Transverse colon (tissue), 4 donors: Measurements from ENCODE around the gene PCCA. TPM values are rescaled to one million over a fixed set of nuclear protein-coding genes. Genes with fewer than 3 reads are reported as not detected.

Experiments used
- DNase-seq: peaks from one replicate; pipeline ENCODE4 v3.0.0-alpha.2; 2019
- H3K27ac ChIP-seq, 4 donors: fragments of 200-600 bp; sonication (generic); 2 replicates each; pipeline ENCODE4 v1.5.1; 2016 to 2018; ENCODE audit warnings: inconsistent platforms in 4 of 4
- H3K27me3 ChIP-seq: fragments of 200-600 bp; sonication (generic); 2 replicates; pipeline ENCODE4 v1.5.1; 2017; ENCODE audit warnings: inconsistent platforms
- H3K36me3 ChIP-seq, 4 donors: fragments of 200-600 bp; sonication (generic); 2 replicates each; pipeline ENCODE4 v1.5.1; 2017 to 2019; ENCODE audit warnings: inconsistent platforms in 4 of 4
- H3K4me1 ChIP-seq, 4 donors: fragments of 200-600 bp; sonication (generic); 2 replicates each; pipeline ENCODE4 v1.5.1; 2017 to 2020; ENCODE audit warnings: inconsistent platforms in 4 of 4
- H3K4me3 ChIP-seq, 4 donors: fragments of 200-600 bp; sonication (generic); 1 replicate in 1 of 4; 2 replicates in 3 of 4; pipeline versions ENCODE4 v1.5.1 to v1.6.1; 2017 to 2019; ENCODE audit warnings: inconsistent platforms in 4 of 4
- H3K9me3 ChIP-seq, 2 donors: fragments of 200-600 bp; sonication (generic); 2 replicates each; pipeline ENCODE4 v1.5.1; 2017 to 2019; ENCODE audit warnings: inconsistent platforms in 2 of 2
- CTCF ChIP-seq, 5 experiments: fragments of 200-600 bp in 3 of 5; fragments of 450-650 bp in 2 of 5; sonication (generic) in 3 of 5; IDR thresholded peaks; 1 replicate in 2 of 5; 2 replicates in 3 of 5; pipeline ENCODE4 v1.5.1; 2016 to 2017; ENCODE audit warnings: antibody characterized with exemption in 5 of 5, inconsistent platforms in 3 of 5, mild to moderate bottlenecking in 2 of 5, moderate library complexity in 1 of 5
- EP300 ChIP-seq: sonication (generic); formaldehyde crosslinking; IDR thresholded peaks from one replicate; pipeline ENCODE4 v1.6.1; 2017; ENCODE audit warnings: antibody characterized with exemption, low read depth
- POLR2A ChIP-seq: fragments of 450-650 bp; IDR thresholded peaks from one replicate; pipeline ENCODE4 v1.6.1; 2016; ENCODE audit warnings: antibody characterized with exemption, mild to moderate bottlenecking, moderate library complexity
- POLR2AphosphoS5 ChIP-seq, 3 donors: sonication (generic); formaldehyde crosslinking; IDR thresholded peaks; one replicate each; pipeline ENCODE4 v1.6.1; 2016; ENCODE audit warnings: antibody characterized with exemption in 3 of 3
- WGBS, 2 donors: methylation state at CpG; one replicate each; pipeline ENCODE4 v1.1.5; 2018; ENCODE audit warnings: low coverage in 1 of 2; 5-methylcytosine and 5-hydroxymethylcytosine counted together
- in situ Hi-C, 4 donors: fragments of 200-750 bp; cut with MboI; loops; one replicate each; pipeline versions ENCODE4 v1.15.0 to v1.15.1; 2017; ENCODE audit warnings: low sequenced_read_pairs in 3 of 4, low pct_ligation_motif_present in 1 of 4, low pct_unique_long_range_greater_than_20kb in 1 of 4
- intact Hi-C: fragments of 100-400 bp; cut with DNase I; formaldehyde crosslinking; loops from one replicate; pipeline ENCODE4 v1.15.1; 2023; ENCODE audit warnings: low total_unique reads
- total RNA-seq, 4 donors: library from RNA; depleted of rRNA; stranded (reverse); fragments of >200 nt; gene quantifications; one replicate each; pipeline ENCODE4 v1.1.0, GENCODE V29; 2016

PCCA gene
- total RNA-seq, 4 donors from 2014 or later: 13.1 to 87.8 (median 74.6) TPM

- WGBS, 2 donors: 88 to 100% methylated on average over 1 to 11 of the region's 11 CpGs
- intact Hi-C loops (no loop called here), in situ Hi-C loops (loop anchor here in 1 of 4 donors (25.0 kb wide), 1 partner anchor 560 kb away; no protein-coding TSS in a partner anchor)
- Histone ChIP-seq H3K27me3 (no peaks in the 10 kb centered on the region), H3K27ac (no peak overlapping the region), H3K4me1 (peaks cover 0 to 8% (median 1%) of the 10 kb centered on the region in 4 donors), H3K9me3 (no peaks in the 10 kb centered on the region), H3K4me3 (no peak overlapping the region), H3K36me3 (no peaks in the 10 kb centered on the region)
- DNase-seq: no peak
- TF ChIP-seq POLR2A: no peak
- no peak for TF ChIP-seq POLR2AphosphoS5 (IDR thresholded peaks at IDR 0.05)
- TF ChIP-seq CTCF (IDR thresholded peaks at IDR 0.05): no peak
- no peak for TF ChIP-seq EP300
Measured at GRCh38 chr13:100552755-100553154, 463.9 kb downstream of the PCCA start.

GRCh38 chr13:100559886-100560285, 471.0 kb downstream of the PCCA start:
- Histone ChIP-seq H3K9me3 (no peaks in the 10 kb centered on the region), H3K27me3 (no peaks in the 10 kb centered on the region), H3K27ac (no peak overlapping the region), H3K4me1 (no peaks in the 10 kb centered on the region), H3K4me3 (no peak overlapping the region), H3K36me3 (no peaks in the 10 kb centered on the region)
- no peak for DNase-seq
- intact Hi-C loops: no loop called here
- TF ChIP-seq EP300 (no peak), POLR2AphosphoS5 (IDR thresholded peaks at IDR 0.05) (no peak), POLR2A (no peak), CTCF (IDR thresholded peaks at IDR 0.05) (no peak)
- WGBS, 2 donors: 87 to 96% methylated on average over 6 to 8 of the region's 8 CpGs
- in situ Hi-C loops: loop anchor here in 1 of 4 donors (25.0 kb wide), 1 partner anchor 552 kb away; no protein-coding TSS in a partner anchor

GRCh38 chr13:100560498-100561157, 471.7 kb downstream of the PCCA start:
- no peaks in the 10 kb centered on the region for H3K27me3 ChIP-seq
- TF ChIP-seq CTCF (IDR thresholded peaks at IDR 0.05) (no peak), POLR2A (no peak), POLR2AphosphoS5 (IDR thresholded peaks at IDR 0.05) (no peak), EP300 (no peak)
- intact Hi-C loops: no loop called here
- no peak overlapping the region for H3K4me3 ChIP-seq
- in situ Hi-C loops: loop anchor here in 1 of 4 donors (25.0 kb wide), 1 partner anchor 552 kb away; no protein-coding TSS in a partner anchor
- no peaks in the 10 kb centered on the region for H3K36me3 ChIP-seq
- no peak overlapping the region for H3K27ac ChIP-seq
- DNase-seq: no peak
- no peaks in the 10 kb centered on the region for H3K9me3 ChIP-seq
- 93% methylated on average over 15 of the region's 15 CpGs; no CpG with 5 or more reads in 1 of the 2 donors for WGBS, 2 donors
- H3K4me1 ChIP-seq: no peaks in the 10 kb centered on the region

- in situ Hi-C loops: loop anchor here in 1 of 4 donors (25.0 kb wide), 1 partner anchor 551 kb away; no protein-coding TSS in a partner anchor
- Histone ChIP-seq H3K27ac (no peak overlapping the region), H3K36me3 (no peaks in the 10 kb centered on the region), H3K27me3 (no peaks in the 10 kb centered on the region), H3K9me3 (no peaks in the 10 kb centered on the region), H3K4me3 (no peak overlapping the region), H3K4me1 (no peaks in the 10 kb centered on the region)
- TF ChIP-seq POLR2AphosphoS5 (IDR thresholded peaks at IDR 0.05) (no peak), EP300 (no peak), POLR2A (no peak), CTCF (IDR thresholded peaks at IDR 0.05) (no peak)
- DNase-seq: no peak
- 78 to 91% methylated on average over 2 of the region's 2 CpGs for whole genome bisulfite sequencing, 2 donors
- intact Hi-C loops: no loop called here
Measured at GRCh38 chr13:100561158-100561499, 472.2 kb downstream of the PCCA start.
